Hematopoietic multipotent progenitor cell treated with erythropoietin and hydrocortisone succinate and interleukin-3 and kit ligand, for 8 days (in vitro differentiated cells): ENCODE measurements around the gene PROSER3.

Source experiments
- DNase-seq: peaks from one replicate; pipeline ENCODE4 v3.0.0-alpha.2; 2015

Gene PROSER3

DNA sequence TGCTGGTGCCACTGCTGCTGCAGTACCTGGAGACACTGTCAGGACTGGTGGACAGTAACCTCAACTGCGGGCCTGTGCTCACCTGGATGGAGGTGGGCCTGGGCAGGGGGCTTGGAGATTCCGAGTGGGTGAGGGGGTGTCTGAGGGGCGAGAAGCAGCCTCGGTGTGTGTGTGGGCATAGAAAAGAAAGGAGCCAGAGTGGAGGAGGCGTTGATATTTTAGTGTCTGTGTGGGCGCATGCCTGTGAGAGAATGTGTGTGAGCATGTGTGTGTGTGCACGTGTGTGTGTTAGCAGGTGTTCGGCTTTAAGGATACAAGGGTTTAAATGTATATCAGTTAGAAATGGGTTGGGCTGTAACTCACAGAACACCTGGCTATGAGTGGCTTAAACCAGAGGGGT, 21.1 kb downstream of the PROSER3 start:
- DNase-seq: no peak

DNA sequence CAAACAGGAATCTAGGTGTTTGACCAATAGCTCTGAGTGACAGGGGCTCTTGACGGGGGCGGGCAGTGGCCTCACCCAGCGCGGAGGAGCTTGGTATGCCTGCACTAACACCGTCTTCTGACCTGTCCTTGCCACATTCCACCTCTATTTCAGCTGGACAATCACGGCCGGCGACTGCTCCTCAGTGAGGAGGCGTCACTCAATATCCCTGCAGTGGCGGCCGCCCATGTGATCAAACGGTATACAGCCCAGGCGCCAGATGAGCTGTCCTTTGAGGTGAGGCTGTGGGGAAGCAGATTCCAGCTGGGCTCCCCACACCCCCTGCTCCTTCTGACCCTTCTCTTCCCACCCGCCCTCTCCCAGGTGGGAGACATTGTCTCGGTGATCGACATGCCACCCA, 22.1 kb downstream of the PROSER3 start:
- DNase-seq: no peak

GRCh38 chr19:35780717-35781116, 22.7 kb downstream of the PROSER3 start:
- DNase-seq: no peak

GRCh38 chr19:35781650-35782049, 23.7 kb downstream of the PROSER3 start:
- no peak for DNase-seq

GRCh38 chr19:35782589-35782988, 24.6 kb downstream of the PROSER3 start:
- no peak for DNase-seq

DNA sequence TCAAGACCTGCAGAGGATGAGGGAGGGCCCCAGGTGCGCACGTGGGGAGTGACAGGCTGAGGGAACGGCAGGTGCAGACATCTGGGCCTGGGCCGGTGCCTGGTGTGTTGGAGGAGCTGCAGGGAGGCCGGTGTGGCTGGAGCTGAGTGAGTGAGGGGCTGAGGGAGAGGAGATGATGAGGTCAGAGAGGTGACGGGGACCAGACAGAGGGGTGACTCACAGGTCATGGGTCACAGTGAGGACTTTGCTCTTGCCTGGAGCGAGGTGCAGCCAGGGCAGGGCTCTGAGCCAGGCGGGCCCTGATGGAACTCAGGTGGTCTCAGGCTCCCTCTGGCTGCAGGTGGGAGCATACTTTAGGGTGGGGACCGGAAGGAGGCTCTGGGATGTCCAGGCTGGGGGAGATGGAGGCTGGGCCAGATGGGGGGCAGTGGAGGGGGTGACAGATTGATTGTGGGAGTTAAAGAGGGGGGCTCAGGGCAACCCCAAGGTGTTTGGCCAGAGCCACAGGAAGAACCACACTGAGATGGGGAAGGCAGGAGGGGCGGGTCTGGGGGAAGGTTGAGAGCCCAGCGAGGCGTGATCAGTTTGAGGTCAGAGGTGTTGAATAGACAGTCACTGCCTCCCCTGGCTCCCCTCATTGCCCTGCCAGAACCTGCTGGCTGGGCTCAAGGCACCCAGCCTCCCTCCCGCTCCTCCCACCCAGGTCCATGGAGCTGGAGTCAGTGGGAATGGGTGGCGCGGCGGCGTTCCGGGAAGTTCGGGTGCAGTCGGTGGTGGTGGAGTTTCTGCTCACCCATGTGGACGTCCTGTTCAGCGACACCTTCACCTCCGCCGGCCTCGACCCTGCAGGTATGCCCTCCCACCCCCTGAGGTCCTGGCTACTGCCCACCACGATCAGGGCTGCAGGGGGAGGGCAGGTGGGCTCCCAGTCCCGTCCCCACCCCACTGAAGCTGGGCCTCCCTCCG, 25.8 kb downstream of the PROSER3 start:
- DNase-seq: no peak

GRCh38 chr19:35784503-35785338, 26.7 kb downstream of the PROSER3 start:
- DNase-seq: no peak

DNA sequence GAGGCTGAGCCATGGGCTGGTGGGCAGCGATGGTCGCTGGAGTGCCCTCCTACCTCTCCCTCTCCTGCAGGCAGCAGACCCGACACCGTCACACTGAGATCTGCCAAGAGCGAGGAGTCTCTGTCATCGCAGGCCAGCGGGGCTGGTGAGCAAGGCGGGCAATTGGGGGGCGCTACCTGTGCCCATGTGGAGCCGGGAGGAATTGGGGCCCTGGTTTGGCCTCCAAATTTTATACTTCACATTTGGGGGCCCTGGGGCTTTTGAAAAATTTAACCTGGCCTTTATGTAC, 27.3 kb downstream of the PROSER3 start:
- DNase-seq: no peak

DNA sequence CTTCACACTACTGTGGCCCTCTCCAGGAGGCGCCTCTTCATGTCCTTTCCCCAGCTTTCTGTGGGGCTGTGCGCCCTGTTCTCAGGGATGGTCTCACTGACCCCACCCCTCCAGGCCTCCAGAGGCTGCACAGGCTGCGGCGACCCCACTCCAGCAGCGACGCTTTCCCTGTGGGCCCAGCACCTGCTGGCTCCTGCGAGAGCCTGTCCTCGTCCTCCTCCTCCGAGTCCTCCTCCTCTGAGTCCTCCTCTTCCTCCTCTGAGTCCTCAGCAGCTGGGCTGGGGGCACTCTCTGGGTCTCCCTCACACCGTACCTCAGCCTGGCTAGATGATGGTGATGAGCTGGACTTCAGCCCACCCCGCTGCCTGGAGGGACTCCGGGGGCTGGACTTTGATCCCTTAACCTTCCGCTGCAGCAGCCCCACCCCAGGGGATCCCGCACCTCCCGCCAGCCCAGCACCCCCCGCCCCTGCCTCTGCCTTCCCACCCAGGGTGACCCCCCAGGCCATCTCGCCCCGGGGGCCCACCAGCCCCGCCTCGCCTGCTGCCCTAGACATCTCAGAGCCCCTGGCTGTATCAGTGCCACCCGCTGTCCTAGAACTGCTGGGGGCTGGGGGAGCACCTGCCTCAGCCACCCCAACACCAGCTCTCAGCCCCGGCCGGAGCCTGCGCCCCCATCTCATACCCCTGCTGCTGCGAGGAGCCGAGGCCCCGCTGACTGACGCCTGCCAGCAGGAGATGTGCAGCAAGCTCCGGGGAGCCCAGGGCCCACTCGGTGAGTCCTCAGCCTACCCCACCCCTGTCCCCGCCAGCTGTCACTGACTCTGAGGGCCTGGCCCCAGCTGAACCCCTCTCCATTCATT, 28.6 kb downstream of the PROSER3 start:
- DNase-seq: no peak

- DNase-seq: no peak
Observed at GRCh38 chr19:35787227-35787799, 29.3 kb downstream of the PROSER3 start.

GRCh38 chr19:35788205-35788960, 30.4 kb downstream of the PROSER3 start:
- DNase-seq: no peak

DNA sequence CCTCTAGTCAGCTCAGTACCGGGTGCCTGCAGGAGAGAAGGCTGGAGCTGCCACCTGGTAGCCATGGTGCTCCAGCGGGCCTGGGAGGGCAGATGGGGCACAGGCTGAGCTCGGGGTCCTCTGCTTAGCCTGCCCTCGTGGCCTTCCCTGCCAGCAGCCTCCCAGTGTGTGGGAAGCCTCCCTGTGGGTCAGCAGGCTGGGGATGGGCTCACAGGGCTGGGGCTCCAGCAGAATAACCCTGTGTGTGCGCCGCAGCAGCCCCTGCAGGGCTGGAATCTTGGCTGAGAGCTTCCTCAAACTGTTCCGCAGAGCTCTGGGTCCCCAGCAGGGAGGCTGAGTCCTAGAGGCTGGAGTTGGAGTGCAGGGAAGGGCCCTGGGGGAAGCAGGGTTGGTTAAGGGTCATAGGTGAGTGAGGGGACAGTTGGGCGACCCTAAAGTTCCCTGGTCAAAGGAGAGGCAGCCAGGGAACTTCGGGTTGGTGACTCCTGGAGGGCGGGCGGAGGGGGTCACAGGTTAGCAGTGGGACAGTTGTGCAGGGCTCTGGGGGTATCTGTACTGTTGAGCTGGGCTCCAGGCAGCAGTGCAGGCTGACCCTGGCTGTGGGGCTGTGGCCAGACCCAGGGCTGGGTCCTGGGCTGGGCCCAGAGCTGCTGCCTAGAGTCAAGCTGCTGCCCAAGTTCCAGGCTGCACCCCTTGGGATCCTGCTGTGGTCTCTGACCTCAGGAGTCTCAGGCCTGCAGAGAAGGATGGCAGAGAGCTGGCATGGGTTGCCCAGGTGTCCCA, 31.4 kb downstream of the PROSER3 start:
- no peak for DNase-seq

DNA sequence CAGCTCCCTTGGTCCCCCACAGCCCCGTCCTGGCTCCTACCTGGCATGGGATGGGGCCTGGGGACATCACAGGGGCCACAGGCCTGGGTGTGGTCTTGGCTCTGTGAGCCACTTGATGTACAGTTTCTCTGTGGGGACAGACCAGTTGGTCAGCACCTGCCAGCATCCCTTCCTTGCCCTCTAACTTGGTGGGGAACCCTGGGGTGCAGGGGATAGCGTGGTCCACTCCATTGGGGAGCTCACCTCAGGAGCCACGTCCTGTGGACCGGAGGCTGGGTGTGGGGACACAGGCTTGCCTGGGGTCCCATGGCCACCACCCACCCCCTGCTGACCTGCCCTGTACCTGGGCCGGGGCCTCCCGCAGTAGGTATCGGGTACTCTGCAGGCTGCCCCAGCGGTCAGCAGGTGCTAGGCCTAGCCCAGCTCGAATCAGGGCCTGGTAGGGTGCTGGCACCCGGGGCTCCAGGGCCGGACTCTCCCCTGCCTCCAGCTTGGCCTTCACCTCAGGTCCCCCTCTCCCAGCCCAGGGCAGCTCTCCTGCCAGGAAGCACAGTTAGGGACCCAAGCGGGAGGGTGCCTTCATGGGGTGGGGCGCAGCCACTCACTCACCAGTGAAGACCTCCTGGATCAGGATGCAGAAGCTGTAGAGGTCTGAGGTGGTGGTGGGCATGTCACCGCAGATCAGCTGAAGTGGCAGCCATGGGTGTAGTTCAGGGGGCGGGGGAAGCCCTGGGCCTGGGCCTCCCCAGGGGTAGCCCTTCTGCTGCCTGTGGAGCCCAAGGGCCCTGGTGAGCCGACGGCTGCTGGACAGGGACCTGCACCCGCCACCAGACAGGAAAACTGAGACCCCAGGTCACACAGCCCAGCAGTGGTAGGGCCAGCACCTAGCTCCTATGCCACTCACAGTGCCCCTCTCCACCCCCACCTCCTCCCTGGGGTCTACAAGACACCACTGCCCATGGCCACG, 32.3 kb downstream of the PROSER3 start:
- DNase-seq: no peak

- DNase-seq: no peak
Observed at GRCh38 chr19:35790981-35791813, 33.2 kb downstream of the PROSER3 start.

- no peak for DNase-seq
Observed at GRCh38 chr19:35791814-35792279, 33.9 kb downstream of the PROSER3 start.

- no peak for DNase-seq
Observed at GRCh38 chr19:35792312-35792711, 34.3 kb downstream of the PROSER3 start.

- DNase-seq: no peak
Observed at GRCh38 chr19:35792888-35793287, 34.9 kb downstream of the PROSER3 start.

- no peak for DNase-seq
Observed at GRCh38 chr19:35793381-35794165, 35.6 kb downstream of the PROSER3 start.
